Esophagus mucosa (tissue), 1 donor: ENCODE results near the gene CCDC15. TPM values are rescaled to one million over a fixed set of nuclear protein-coding genes. Genes with fewer than 3 reads are reported as not detected.
"Not testable (repeated sequence)": the region's sequence is repeated elsewhere in the genome, so short reads cannot be mapped to it uniquely, and the experiment has no call there.

Experiments used
- ATAC-seq: fragments of 200-7000 bp; cut with Tn5 transposase; one replicate; pipeline ENCODE4 v1.9.1; 2020
- total RNA-seq: library from RNA; stranded (reverse); gene quantifications from one replicate; pipeline ENCODE4 v1.2.4, GENCODE V29; 2023
- donor health status: DM: yes; HTN: yes; CAD: no.

Gene CCDC15
- total RNA-seq, 1 donor from 2014 or later = 2.4 TPM

DNA sequence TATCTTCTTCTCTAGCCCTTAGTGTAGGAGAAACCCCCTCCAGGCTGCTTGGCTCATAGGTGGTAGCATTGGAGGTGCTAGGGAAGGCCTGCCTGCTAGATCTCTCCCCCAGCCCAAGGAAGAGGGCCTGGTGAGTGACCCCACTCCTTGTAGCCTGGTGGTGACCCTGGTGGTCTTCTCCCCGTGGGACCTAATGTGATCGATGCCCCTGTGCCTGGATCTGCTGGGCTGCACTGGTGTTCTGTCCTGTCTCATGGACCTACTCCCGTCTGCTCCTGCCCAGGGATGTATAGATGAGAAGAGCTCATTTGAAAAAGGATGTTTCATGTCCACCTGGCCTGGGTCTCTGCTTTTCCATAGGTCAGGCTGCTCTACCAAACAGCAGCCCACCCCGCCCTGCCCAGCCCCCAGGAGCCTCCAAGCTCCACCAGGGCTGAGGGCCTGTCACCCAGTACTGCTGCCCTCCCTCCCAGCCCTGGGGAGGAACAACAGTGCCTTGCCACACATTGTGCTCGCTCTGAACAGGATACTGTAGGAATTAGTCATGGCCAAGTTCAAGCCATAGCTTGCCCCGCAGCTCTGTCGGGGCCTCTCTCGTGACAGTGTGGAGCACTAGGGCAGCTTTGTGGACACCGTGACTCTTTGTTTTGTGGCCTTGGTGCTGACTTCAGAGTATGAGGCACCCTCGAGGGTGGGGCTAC lies 128.8 kb downstream of the CCDC15 start:
- peak; percentile 98 for ATAC-seq

DNA sequence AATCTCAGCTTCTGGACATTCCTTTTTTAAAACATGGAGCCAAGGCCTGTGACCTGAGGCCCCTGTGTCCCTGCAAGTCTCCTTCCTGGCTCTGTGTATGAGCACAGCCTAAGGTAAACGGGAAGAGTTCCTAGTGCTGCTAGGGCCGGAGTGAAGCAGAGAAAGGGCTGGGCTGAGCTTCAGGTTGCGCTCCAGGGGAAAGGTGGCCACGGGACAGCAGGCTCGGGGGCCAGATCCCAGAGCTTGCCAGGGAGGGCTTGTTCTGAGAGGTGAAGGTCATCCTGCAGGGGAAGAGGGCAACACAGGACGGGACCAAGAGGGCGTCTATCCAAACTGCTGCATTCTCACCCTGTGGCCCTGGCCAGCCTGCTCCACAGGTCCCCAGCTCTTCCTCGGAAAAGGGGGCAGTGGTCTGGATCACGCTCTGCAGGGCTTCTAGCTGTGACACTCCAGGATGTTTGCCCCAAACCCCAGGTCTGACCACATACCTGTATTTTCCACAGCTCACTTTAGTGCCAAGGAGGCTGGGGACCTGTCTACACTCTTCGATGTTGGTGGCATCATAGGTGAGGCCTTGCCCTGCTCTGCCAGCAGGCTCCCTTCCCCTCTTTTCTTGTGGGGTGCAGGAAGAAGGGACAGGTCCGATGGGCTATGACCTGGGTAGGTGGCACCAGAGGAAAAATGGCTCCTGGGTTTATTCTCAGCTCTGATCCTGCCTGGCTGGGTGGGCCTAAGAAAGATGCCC lies 129.5 kb downstream of the CCDC15 start:
- no peak for ATAC-seq

DNA sequence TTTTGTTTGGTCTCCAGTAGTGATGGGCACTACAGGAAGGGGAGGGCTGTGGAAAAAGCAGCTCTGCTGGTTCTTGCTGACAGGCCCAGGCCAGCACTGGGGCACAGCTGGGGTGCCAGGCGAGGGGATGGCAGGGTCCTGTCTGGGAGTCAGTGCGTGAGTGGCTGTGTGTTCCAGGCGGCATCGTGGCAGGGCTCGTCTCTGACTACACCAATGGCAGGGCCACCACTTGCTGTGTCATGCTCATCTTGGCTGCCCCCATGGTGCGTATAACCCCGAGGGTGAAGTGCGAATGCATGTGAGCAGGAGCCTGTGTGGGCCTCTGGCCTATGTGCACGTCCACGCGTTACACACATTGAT lies 130.0 kb downstream of the CCDC15 start:
- ATAC-seq = no peak

DNA sequence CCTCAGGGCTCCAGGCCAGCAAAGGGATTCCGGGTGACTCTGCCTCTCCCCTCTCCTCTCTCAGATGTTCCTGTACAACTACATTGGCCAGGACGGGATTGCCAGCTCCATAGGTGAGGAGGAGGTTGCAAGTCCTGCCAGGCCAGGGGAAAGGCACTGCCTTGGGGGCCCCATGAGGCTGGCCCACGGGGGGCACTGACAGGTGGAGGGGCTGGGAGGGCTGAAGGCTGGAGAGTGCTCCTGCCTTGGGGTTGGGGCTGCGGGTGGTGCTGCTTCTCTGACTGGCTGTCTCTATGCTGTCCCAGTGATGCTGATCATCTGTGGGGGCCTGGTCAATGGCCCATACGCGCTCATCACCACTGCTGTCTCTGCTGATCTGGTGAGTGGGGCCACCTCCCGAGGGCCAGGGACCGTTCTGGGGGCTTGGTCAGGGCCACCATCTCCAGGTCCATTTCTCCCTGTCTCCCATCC lies 130.8 kb downstream of the CCDC15 start:
- no peak for ATAC-seq

DNA sequence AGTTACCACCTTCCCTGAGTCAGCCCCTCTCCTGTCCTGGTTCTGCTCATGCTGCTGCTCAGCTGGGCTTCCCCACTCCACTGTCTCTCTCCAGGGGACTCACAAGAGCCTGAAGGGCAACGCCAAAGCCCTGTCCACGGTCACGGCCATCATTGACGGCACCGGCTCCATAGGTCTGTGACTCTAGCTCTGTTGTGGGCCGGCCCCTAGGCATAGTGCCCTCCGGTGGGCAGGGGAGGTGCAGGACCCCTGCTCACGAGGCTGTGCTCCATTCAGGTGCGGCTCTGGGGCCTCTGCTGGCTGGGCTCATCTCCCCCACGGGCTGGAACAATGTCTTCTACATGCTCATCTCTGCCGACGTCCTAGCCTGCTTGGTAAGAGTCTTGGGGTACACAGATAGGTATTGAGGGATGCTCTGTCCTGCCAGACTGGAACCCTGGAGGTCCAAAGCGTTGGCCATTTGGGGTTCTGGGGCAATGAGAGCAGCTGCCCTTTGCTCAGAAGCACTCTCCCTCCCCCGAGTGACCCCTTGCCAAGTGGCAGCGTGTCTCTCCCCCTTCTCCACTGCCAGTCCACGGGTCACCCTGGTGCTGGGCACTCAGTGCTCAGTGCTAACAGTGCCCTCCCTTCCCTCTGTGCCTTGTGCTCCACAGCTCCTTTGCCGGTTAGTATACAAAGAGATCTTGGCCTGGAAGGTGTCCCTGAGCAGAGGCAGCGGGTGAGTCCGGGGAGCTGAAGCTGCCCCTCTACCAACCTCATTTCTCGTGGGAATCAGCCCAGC lies 131.5 kb downstream of the CCDC15 start:
- no peak for ATAC-seq

DNA sequence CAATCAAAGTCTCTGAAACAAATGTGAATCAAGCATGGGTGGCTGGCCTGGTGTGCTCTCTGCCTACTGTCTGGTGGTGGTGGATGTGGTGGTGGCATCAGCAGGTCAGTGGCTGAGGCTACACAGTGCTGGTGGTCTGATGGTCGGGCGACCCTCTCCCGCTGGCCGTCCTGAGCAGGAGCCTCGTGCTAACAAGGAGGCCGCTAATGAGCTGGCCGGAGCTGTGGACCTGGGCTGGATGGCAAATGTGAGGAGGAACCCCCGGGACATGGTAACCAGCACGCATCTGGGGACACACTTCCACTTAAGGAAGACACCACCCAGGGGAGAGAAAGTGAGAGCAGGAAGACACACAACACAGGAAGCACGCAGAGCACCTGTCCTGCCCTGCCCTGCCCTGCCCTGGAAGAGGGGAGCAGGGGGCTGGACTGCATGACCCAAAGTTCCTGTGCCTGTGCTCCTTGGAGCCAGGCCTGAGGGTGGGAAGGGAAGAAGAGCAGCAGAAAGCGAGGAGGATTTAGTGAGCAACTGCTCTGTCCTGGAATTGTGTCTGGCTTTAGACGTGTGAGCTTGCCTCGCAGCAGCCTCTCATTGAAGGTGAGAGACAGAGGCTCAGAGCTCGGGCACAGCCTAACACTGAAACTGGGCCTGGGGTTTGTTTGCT lies 132.8 kb downstream of the CCDC15 start:
- no peak for ATAC-seq

DNA sequence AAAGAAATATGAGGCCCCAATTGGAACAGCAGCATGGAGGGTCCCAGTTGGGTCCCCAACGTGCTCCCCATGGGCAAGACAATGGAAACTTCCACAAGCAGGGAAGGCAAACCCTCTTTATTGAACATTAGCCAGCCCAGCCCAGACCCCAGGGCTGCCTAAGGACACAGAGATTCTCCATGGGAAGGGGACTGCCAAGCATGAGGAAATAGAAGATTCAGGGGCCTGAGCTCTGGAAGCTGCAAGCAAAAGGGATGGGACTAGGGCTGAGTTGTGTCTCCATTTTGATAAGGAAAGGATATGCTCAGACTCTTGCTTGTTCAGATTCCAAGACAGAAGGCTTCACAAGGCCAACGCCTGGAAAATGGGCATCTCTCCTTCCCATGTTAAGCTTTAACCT lies 134.1 kb downstream of the CCDC15 start:
- ATAC-seq = no peak

DNA sequence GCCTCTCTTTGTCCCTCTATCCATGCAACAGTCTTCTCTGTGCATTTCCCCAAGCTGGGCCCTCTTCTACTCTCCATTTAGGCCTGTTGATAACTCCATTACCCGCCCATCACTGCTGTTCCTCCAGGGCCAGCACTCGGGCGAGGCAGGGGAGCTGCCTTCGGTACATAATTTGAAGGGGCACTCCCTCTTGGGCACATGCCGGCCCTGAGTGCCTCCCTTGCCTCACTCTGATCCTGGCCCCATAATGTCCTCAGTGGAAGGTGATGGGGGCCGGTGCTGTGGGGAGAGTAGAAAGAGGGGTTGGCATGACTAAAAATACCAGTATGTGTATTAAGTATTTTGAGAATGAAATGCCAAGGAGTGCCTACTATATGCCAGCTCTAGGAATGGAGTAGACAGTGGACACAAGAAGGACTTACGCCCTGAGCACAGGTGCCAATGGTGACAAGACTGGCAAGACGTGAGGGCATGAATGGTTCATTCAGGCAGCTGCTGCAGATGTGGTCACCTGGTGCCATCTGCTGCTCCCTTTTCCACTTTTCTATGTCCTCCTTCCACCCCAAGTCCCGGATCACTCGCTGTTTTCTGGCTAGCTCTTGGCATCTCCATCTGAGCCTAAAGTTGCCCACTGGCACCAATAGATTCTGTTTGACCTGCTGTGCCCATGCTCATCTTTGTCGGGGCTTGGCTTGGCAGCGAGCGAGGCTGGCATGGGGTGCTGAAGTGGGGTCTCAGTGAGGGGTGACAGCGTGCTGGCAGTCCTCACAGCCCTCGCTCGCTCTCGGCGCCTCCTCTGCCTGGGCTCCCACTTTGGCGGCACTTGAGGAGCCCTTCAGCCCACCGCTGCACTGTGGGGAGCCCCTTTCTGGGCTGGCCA lies 134.8 kb downstream of the CCDC15 start:
- no peak for ATAC-seq

DNA sequence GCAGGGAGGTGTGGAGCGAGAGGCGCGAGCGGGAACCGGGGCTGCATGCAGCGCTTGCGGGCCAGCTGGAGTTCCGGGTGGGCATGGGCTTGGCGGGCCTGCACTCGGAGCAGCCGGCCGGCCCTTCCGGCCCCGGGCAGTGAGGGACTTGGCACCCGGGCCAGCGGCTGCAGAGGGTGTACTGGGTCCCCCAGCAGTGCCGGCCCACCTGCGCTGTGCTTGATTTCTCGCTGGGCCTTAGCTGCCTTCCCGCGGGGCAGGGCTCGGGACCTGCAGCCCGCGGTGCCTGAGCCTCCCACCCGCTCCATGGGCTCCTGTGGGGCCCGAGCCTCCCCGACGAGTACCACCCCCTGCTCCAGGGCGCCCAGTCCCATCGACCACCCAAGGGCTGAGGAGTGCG lies 135.5 kb downstream of the CCDC15 start:
- not testable (repeated sequence) for ATAC-seq

DNA sequence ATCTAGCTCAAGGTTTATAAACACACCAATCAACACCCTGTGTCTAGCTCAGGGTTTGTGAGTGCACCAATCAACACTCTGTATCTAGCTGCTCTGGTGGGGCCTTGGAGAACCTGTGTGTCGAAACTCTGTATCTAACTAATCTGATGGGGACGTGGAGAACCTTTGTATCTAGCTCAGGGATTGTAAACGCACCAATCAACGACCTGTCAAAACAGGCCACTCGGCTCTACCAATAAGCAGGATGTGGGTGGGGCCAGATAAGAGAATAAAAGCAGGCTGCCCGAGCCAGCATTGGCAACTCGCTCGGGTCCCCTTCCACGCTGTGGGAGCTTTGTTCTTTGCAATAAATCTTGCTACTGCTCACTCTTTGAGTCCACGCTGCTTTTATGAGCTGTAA lies 136.1 kb downstream of the CCDC15 start:
- ATAC-seq = not testable (repeated sequence)

DNA sequence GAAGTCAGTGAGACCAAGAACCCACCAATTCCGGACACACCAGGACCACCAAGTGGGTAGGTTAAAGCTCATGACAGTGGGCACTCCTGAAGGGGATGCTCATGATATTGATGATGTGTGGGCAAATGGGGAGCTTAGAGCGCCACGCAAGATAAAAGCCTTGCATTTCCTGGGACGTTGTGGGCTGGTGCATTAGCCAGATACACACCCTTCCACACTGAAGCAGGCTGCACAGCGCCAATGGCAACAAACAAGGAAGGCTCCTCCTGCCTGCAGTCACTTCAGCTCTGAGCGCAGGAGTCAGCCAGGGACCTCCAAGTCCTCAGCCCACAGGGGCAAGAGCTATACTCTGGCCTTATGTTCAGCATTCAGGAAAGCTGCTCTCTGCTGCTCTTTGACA lies 136.8 kb downstream of the CCDC15 start:
- ATAC-seq = peak; percentile 19

Other genes starting within 250 kb of the CCDC15 start
- gene NRGN, start 214.3 kb upstream of the CCDC15 start, total RNA-seq = 1.1 TPM
- gene VSIG2, start 201.9 kb upstream of the CCDC15 start, total RNA-seq = 8.8 TPM
- gene ESAM, start 191.9 kb upstream of the CCDC15 start, total RNA-seq = 8.5 TPM
- 4.1 TPM for gene MSANTD2, start 153.8 kb upstream of the CCDC15 start, total RNA-seq
- 2.6 TPM for gene ROBO3, start 88.8 kb upstream of the CCDC15 start, total RNA-seq
- gene ROBO4, start 56.3 kb upstream of the CCDC15 start, total RNA-seq = 2.3 TPM
- not detected for gene HEPN1, start 35.0 kb upstream of the CCDC15 start, total RNA-seq
- gene HEPACAM, start 18.2 kb upstream of the CCDC15 start, total RNA-seq = not detected
- 15.5 TPM for gene SLC37A2, start 109.1 kb downstream of the CCDC15 start, total RNA-seq
- gene TMEM218, start 157.4 kb downstream of the CCDC15 start, total RNA-seq = 14.3 TPM
- gene PKNOX2, start 210.5 kb downstream of the CCDC15 start, total RNA-seq = 0.28 TPM